Endothelial cell of umbilical vein (primary cell): ENCODE data around the gene BSG. TPM values are rescaled to one million over a fixed set of nuclear protein-coding genes. Genes with fewer than 3 reads are reported as not detected.

ENCODE experiments used
- BruUV-seq: library from RNA; stranded (reverse); fragments of 400-500 nt; replicated peaks from 2 replicates; lab custom pipeline; 2021; lab: Mats Ljungman, UMichigan
- CTCF ChIA-PET: fragments of 300-600, 350-600 bp; sonication (Branson Sonifier 250); formaldehyde crosslinking; loops from one replicate; lab custom pipeline; 2021; ENCODE audit warnings: antibody characterized with exemption, inconsistent platforms; lab: Charles Lee
- POLR2A ChIA-PET: fragments of 300-600, 350-600 bp; sonication (Branson Sonifier 250); formaldehyde crosslinking; loops from one replicate; lab custom pipeline; 2021; ENCODE audit warnings: antibody characterized with exemption, inconsistent platforms; lab: Charles Lee
- DNase-seq: peaks from one replicate; pipeline ENCODE4 v3.0.0-alpha.2; 2011; ENCODE audit warnings: low read depth, low spot score
- FAIRE-seq: peaks from 2 replicates; lab custom pipeline; 2011; peaks lifted over from hg19 to GRCh38; lab: Jason Lieb, UNC
- H2AFZ ChIP-seq: 2 replicates; pipeline ENCODE4 v1.6.0; 2012; ENCODE audit warnings: low read depth, low read length, control low read depth, inconsistent platforms
- H3K27ac ChIP-seq: 2 replicates; pipeline ENCODE4 v1.5.1; 2011; ENCODE audit warnings: low read depth, mild to moderate bottlenecking, control low read depth, low read length, moderate library complexity; ENCODE audit not compliant: insufficient read depth
- H3K27me3 ChIP-seq, 2 experiments: 2 replicates each; pipeline versions ENCODE4 v1.6.0 to v1.6.1; 2011; ENCODE audit warnings: low read length in 2 of 2, mixed read lengths in 1 of 2; ENCODE audit not compliant: control insufficient read depth in 2 of 2, insufficient read depth in 2 of 2
- H3K36me3 ChIP-seq, 2 experiments: 2 replicates in 1 of 2; 3 replicates in 1 of 2; pipeline ENCODE4 v1.5.1; 2011; ENCODE audit warnings: low read length in 2 of 2, mild to moderate bottlenecking in 1 of 2, moderate library complexity in 1 of 2; ENCODE audit not compliant: control insufficient read depth in 2 of 2, insufficient read depth in 2 of 2; ENCODE audit errors: extremely low read depth in 1 of 2
- H3K4me1 ChIP-seq: 3 replicates; pipeline ENCODE4 v1.5.1; 2011; ENCODE audit warnings: mild to moderate bottlenecking, low read length; ENCODE audit not compliant: control insufficient read depth, insufficient read depth; ENCODE audit errors: extremely low read depth
- H3K4me2 ChIP-seq: 2 replicates; pipeline ENCODE4 v1.6.1; 2011; ENCODE audit warnings: low read length, control low read depth, mixed read lengths; ENCODE audit not compliant: insufficient read depth
- H3K4me3 ChIP-seq, 3 experiments: fragments of 200-600 bp in 1 of 3; sonication (generic), shearing (Covaris generic) in 1 of 3; replicated peaks in 1 of 3; 2 replicates each; pipeline ENCODE4 v1.5.1; 2011 to 2016; ENCODE audit warnings: control low read depth in 3 of 3, low read length in 3 of 3, mild to moderate bottlenecking in 2 of 3, inconsistent platforms in 1 of 3, low read depth in 1 of 3, moderate library complexity in 1 of 3; ENCODE audit not compliant: insufficient read depth in 1 of 3
- H3K79me2 ChIP-seq: 2 replicates; pipeline ENCODE4 v1.6.0; 2012; ENCODE audit warnings: low read length, inconsistent platforms; ENCODE audit not compliant: control insufficient read depth, insufficient read depth
- H3K9ac ChIP-seq: replicated peaks from 2 replicates; pipeline ENCODE3; 2011; ENCODE audit warnings: low read length, control low read depth; ENCODE audit not compliant: insufficient read depth; ENCODE audit errors: extremely low read depth
- H3K9me1 ChIP-seq: replicated peaks from 3 replicates; pipeline ENCODE4 v1.6.0; 2011; ENCODE audit warnings: mild to moderate bottlenecking, low read length; ENCODE audit not compliant: control insufficient read depth, insufficient read depth; ENCODE audit errors: extremely low read depth
- H3K9me3 ChIP-seq: replicated peaks from 2 replicates; pipeline ENCODE4 v1.5.1; 2012; ENCODE audit warnings: low read length, inconsistent platforms; ENCODE audit not compliant: control insufficient read depth, insufficient read depth
- H4K20me1 ChIP-seq: replicated peaks from 2 replicates; pipeline ENCODE3; 2011; ENCODE audit warnings: mild to moderate bottlenecking, low read length; ENCODE audit not compliant: control insufficient read depth, insufficient read depth; ENCODE audit errors: extremely low read depth
- CTCF ChIP-seq, 2 donors: IDR thresholded peaks; 1 replicate in 1 of 2; 2 replicates in 1 of 2; pipeline ENCODE4 v1.5.1; 2011; ENCODE audit warnings: low read length in 2 of 2, mild to moderate bottlenecking in 2 of 2, moderate library complexity in 2 of 2, control low read depth in 1 of 2, inconsistent platforms in 1 of 2, low read depth in 1 of 2; ENCODE audit not compliant: insufficient read depth in 1 of 2; ENCODE audit errors: extremely low read depth in 1 of 2
- EZH2 ChIP-seq: IDR thresholded peaks from 2 replicates; pipeline ENCODE4 v1.6.1; 2012; ENCODE audit warnings: borderline replicate concordance, low read depth, mild to moderate bottlenecking, moderate library complexity, low read length, inconsistent platforms; ENCODE audit not compliant: severe bottlenecking
- FOS ChIP-seq: IDR thresholded peaks from 2 replicates; pipeline ENCODE4 v1.6.1; 2011; ENCODE audit warnings: mild to moderate bottlenecking, low read length, moderate library complexity, borderline replicate concordance; ENCODE audit not compliant: insufficient read depth
- GATA2 ChIP-seq: IDR thresholded peaks from 2 replicates; pipeline ENCODE4 v1.7.0; 2011; ENCODE audit warnings: low read depth, mild to moderate bottlenecking, moderate library complexity, mixed read lengths, low read length; ENCODE audit not compliant: insufficient read length, insufficient read depth
- JUN ChIP-seq: IDR thresholded peaks from 2 replicates; pipeline ENCODE4 v1.6.1; 2011; ENCODE audit warnings: borderline replicate concordance, low read depth; ENCODE audit not compliant: insufficient read length, insufficient read depth
- MAX ChIP-seq: IDR thresholded peaks from 2 replicates; pipeline ENCODE4 v1.6.1; 2011; ENCODE audit not compliant: insufficient read depth, insufficient read length
- MYC ChIP-seq: IDR thresholded peaks from one replicate; pipeline ENCODE4 v1.6.1; 2011; ENCODE audit warnings: mild to moderate bottlenecking, low read depth, low read length
- POLR2A ChIP-seq: IDR thresholded peaks from 2 replicates; pipeline ENCODE4 v1.6.1; 2012; ENCODE audit warnings: low read depth, mild to moderate bottlenecking, control low read depth, low read length
- POLR2AphosphoS5 ChIP-seq: IDR thresholded peaks from 2 replicates; pipeline ENCODE4 v1.6.1; 2012; ENCODE audit warnings: low read depth, mild to moderate bottlenecking, control low read depth, low read length, moderate library complexity; ENCODE audit not compliant: insufficient read depth
- dilution Hi-C: fragments of 300-500 bp; cut with MboI; formaldehyde crosslinking; loops from one replicate; pipeline ENCODE4 v1.15.0; 2019; ENCODE audit warnings: low sequenced_read_pairs; ENCODE audit not compliant: extremely low pct_ligation_motif_present
- intact Hi-C: fragments of 100-400 bp; cut with micrococcal nuclease; formaldehyde crosslinking; loops from one replicate; pipeline ENCODE4 v1.10.0; 2022
- polyA plus RNA-seq, 4 experiments: library from polyadenylated mRNA; depleted of rRNA in 3 of 4; stranded (reverse) in 3 of 4; unstranded in 1 of 4; fragments of >200 nt; gene quantifications; 2 replicates each; pipeline versions ENCODE4 v1.2.1 to v1.2.3, GENCODE V29; 2011 to 2012; ENCODE audit warnings: missing spikeins in 1 of 4
- total RNA-seq: library from RNA; stranded (reverse); gene quantifications from 2 replicates; pipeline ENCODE4 v1.2.3, GENCODE V29; 2021

Gene BSG
- total and polyA plus RNA-seq, 2 donors (not counting 3 experiments of a cell fraction or from before 2014, with no cell fraction given): 485 to 661 TPM

- FAIRE-seq (no peak), DNase-seq (no peak)
- TF ChIP-seq GATA2 (no peak), FOS (no peak), MAX (no peak)
- Histone ChIP-seq H3K9ac (no peak overlapping the region), H2AFZ (no peak overlapping the region), H3K79me2 (no peaks in the 10 kb centered on the region), H4K20me1 (no peaks in the 10 kb centered on the region), H3K9me3 (no peaks in the 10 kb centered on the region), H3K4me3 (no peak overlapping the region), H3K4me2 (no peak overlapping the region), H3K27me3 (no peaks in the 10 kb centered on the region), H3K27ac (no peak overlapping the region), H3K4me1 (no peaks in the 10 kb centered on the region), H3K9me1 (no peaks in the 10 kb centered on the region), H3K36me3 (no peaks in the 10 kb centered on the region)
- no TSS peak for BruUV-seq
- intact Hi-C loops (no loop called here), dilution Hi-C loops (no loop called here)
- POLR2A ChIA-PET: no interaction called here
- CTCF ChIA-PET: no interaction called here
Measured at GRCh38 chr19:597406-598315, 25.3 kb downstream of the BSG start.

- Histone ChIP-seq H3K4me2 (no peak overlapping the region), H3K79me2 (no peaks in the 10 kb centered on the region), H3K36me3 (no peaks in the 10 kb centered on the region), H4K20me1 (no peaks in the 10 kb centered on the region), H3K9me1 (no peaks in the 10 kb centered on the region), H3K9me3 (no peaks in the 10 kb centered on the region), H3K27me3 (no peaks in the 10 kb centered on the region), H2AFZ (no peak overlapping the region), H3K4me3 (no peak overlapping the region), H3K27ac (no peak overlapping the region), H3K9ac (no peak overlapping the region), H3K4me1 (no peaks in the 10 kb centered on the region)
- CTCF ChIA-PET: no interaction called here
- POLR2A ChIA-PET: no interaction called here
- dilution Hi-C loops: no loop called here
- no TSS peak for BruUV-seq
- FAIRE-seq (no peak), DNase-seq (no peak)
- TF ChIP-seq JUN (no peak), EZH2 (no peak), MYC (no peak), POLR2AphosphoS5 (no peak), POLR2A (no peak), FOS (no peak), GATA2 (no peak), MAX (no peak), CTCF (IDR thresholded peaks at IDR 0.05; ENCODE audit: extremely low read depth in 1 of 2, insufficient read depth in 1 of 2, low read depth in 1 of 2, low read length in 2 of 2) (no peak)
- intact Hi-C loops: no loop called here
Measured at GRCh38 chr19:601310-601709, 28.9 kb downstream of the BSG start.
